HG02759 (cell line): ENCODE data around the gene VHLL.

Experiments
- ATAC-seq: cut with Tn5 transposase; IDR thresholded peaks from one replicate; pipeline ENCODE4 v1.9.1; 2021; ENCODE audit warnings: mild to moderate bottlenecking, moderate library complexity; ENCODE audit not compliant: unreplicated experiment

The VHLL gene

GRCh38 chr1:156258859-156259258, 40.2 kb downstream of the VHLL start:
- ATAC-seq, result no peak

GRCh38 chr1:156257711-156258110, 41.4 kb downstream of the VHLL start:
- no peak for ATAC-seq

GRCh38 chr1:156253634-156254033, 45.5 kb downstream of the VHLL start:
- ATAC-seq, result no peak

- ATAC-seq, result no peak
Observed at GRCh38 chr1:156251527-156251926, 47.6 kb downstream of the VHLL start.

- ATAC-seq, result no peak
Observed at GRCh38 chr1:156249593-156249992, 49.5 kb downstream of the VHLL start.
